HG03280 (cell line): ENCODE results near the gene ZIC2.
"Not testable (repeated sequence)": the region's sequence is repeated elsewhere in the genome, so short reads cannot be mapped to it uniquely, and the experiment has no call there.

Experiments
- ATAC-seq: cut with Tn5 transposase; IDR thresholded peaks from one replicate; pipeline ENCODE4 v1.9.1; 2021; ENCODE audit warnings: mild to moderate bottlenecking, moderate library complexity; ENCODE audit not compliant: unreplicated experiment

ZIC2 gene

DNA sequence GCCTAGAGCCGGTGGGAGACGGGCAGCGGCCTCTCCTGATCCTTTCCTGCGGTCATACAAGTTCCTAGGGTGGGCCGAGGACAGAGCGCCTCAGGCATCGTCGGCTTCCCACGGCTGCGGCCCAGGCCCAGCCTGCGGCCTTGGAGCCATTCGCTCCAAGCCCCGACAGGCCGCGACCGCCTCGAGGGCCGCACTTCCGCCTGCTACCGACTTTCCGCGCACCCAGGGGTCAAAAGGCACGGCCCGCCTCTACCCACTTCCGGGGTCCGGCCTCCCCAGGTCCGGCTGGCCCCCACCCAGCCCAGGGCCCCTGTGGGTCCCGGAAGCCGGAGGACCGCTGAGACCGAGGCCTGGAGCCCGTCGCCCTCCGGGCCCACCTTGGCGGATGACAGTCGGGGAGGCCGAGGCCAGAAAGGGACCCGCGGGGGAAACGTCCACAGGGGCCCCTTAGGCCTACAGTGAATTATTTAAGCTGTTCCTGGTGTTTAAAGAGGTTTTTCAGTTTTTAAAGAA lies 16.2 kb downstream of the ZIC2 start:
- ATAC-seq: no peak

DNA sequence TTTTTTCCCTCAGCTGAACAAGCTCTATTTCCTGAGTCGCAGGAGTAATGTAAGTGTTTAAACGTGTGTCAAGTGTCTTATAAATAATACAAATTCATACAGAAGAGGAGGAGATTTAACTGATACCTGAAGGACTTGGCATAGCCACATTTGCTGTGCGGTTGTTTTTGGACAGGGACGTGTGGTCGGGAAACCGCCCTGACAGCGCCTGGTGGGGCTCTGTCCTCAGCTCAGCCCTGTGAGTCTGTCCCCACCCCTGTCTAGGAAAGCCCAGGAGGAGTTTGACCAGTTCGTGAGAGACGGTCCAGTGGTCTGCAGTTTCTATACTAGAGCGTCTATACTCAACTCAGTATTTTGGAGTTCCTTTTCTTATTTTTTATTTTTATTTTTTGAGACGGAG lies 16.7 kb downstream of the ZIC2 start:
- no peak for ATAC-seq

DNA sequence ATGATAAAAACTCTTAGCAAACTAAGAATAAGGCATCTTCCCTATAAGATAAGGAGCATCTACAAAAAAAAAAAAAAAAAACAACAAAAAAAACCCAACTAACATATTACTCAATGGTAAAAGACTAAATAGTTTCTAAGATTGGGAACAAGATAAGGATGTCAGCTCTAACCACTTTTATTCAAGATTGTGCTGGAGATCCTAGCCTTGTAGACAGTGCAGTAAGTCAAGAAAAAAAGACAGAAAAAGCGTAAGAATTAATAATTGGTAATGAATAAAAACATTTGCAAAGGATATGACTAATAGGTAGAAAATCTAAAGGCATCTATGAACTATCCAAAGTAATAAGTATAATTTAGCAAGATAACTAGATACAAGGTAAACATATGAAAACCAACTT lies 33.0 kb downstream of the ZIC2 start:
- ATAC-seq: no peak

DNA sequence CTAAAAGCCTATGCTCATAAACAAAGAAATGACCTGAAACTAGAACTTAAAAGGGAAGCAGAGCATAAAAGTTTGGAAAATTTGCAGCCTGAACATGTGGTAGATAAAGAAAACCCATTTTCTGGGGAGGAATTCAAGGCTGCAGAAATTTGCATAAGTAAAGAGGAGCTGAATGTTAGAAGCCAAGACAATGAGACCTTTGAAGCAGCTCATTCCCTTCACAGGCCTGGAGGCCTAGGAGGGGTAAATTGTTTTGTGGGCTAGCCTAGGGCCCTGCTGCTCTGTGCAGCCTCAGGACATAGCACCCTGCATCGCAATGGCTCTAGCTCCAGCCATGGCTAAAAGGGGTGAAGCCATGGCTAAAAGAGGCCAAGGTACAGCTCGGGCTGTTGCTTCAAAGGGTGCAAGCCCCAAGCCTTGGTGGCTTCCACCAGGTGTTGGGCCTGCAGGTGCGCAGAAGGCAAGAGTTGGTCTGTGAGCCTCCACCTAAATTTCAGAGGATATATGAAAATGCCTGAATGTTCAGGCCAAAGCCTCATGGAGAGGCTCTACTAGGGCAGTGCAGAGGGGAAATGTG lies 38.3 kb downstream of the ZIC2 start:
- ATAC-seq: no peak

DNA sequence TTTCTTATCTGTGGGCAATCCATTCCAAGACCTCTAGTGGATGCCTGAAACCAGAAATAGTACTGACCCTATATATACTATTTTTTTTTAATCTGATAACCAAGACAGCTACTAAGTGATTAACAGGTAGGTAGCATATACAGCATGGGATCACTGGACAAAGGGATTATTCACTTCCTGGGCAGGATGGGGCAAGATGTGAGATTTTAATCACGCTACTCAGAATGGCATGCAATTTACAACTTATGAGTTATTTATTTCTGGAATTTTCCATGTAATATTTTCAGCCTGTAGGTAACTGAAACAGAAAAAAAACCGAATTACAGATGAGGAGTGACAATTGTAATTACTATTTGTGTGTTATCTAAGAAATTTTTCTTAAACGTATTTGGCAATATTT lies 41.2 kb downstream of the ZIC2 start:
- ATAC-seq: no peak

DNA sequence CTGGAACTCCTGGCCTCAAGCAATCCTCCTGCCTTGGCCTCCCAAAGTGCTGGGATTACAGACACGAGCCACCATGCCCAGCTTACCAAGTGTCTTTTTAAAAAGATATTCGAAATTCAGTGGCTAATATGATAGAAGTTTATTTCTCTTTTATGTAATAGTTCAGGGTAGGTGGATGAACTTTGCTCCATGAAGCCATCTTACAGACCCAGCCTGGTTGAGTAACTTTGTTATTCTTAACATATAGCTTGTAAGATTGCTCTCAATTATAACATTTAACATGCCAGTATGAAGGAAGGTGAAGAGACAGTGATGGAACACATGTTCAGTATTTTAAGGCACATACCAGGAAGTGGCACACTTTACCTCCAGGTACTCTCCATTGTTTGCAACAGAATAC lies 42.4 kb downstream of the ZIC2 start:
- no peak for ATAC-seq

DNA sequence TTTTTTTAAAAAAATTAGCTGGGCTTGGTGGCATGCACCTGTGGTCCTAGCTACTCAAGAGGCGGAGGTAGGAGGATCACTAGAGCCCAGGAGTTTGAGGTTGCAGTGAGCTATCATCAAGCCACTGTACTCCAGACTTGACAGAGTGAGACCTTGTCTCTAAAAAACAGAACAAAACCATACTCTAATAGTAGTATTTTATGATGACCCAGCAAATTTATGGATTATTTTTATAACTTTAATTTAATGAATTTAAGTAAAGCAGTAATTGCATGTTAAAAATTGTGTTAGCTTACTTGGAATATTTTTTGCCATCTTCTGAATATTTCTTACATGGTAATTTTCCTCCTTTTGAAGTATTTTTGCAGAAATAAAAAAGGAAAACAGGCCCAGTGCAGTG lies 48.3 kb downstream of the ZIC2 start:
- no peak for ATAC-seq

DNA sequence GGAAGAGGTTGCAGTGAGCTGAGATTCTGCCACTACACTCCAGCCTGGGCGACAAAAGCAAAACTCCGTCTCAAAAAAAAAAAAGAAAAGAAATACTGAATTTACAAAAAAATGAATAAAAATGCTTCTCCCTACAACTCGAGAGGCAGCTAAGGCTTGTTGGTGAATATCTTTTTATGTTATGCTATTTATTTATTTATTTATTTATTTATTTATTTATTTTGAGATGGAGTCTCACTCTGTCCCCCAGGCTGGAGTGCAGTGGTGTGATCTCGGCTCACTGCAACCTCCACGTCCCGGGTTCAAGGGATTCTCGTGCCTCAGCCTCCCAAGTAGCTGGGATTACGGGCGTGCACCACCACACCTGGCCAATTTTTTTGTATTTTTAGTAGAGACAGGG lies 51.1 kb downstream of the ZIC2 start:
- not testable (repeated sequence) for ATAC-seq

DNA sequence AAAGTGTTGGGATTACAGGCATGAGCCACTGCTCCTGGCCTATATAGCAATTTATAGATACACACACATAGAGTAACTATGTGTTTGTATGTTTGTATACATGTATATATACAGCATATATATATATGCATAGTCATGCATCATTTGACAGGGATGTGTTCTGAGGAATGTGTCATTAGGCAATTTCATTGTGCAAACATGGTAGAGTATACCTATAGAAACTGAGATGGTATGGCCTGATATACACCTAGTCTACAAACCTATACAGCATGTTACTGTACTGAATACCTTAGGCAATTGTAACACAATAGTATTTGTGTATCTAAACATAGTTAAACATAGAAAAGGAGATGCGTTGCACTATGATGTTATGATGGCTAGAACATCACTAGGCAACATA lies 54.4 kb downstream of the ZIC2 start:
- ATAC-seq: no peak
